Vagina (tissue), 2 donors: ENCODE measurements around the gene DDOST.

ENCODE experiments used
- CTCF ChIP-seq, 3 experiments: fragments of 450-650 bp in 2 of 3; fragments of 200-600 bp in 1 of 3; sonication (generic) in 1 of 3; IDR thresholded peaks; one replicate each; pipeline ENCODE4 v1.5.1; 2017 to 2019; ENCODE audit warnings: antibody characterized with exemption in 3 of 3, mild to moderate bottlenecking in 2 of 3, moderate library complexity in 2 of 3
- POLR2A ChIP-seq, 2 donors: fragments of 450-650 bp; IDR thresholded peaks; one replicate each; pipeline ENCODE4 v1.6.1; 2017; ENCODE audit warnings: antibody characterized with exemption in 2 of 2, mild to moderate bottlenecking in 2 of 2, moderate library complexity in 2 of 2
- POLR2AphosphoS5 ChIP-seq, 2 donors: sonication (generic); formaldehyde crosslinking; IDR thresholded peaks; one replicate each; pipeline ENCODE4 v1.9.0; 2017; ENCODE audit warnings: antibody characterized with exemption in 2 of 2, mild to moderate bottlenecking in 2 of 2, low read depth in 1 of 2; ENCODE audit not compliant: insufficient read depth in 1 of 2

- TF ChIP-seq POLR2A (IDR thresholded peaks at IDR 0.05) (no peak), POLR2AphosphoS5 (IDR thresholded peaks at IDR 0.05; ENCODE audit: insufficient read depth in 1 of 2, low read depth in 1 of 2) (no peak), CTCF (IDR thresholded peaks at IDR 0.05) (no peak)
Measured at GRCh38 chr1:20632386-20632785, 28.8 kb downstream of the DDOST start.
